Middle frontal gyrus (tissue), 1 donor: ENCODE results near the gene PFAS.
"Not testable (repeated sequence)": the region's sequence is repeated elsewhere in the genome, so short reads cannot be mapped to it uniquely, and the experiment has no call there.

Experiments used
- DNase-seq: peaks from one replicate; pipeline ENCODE4 v3.0.0-alpha.2; 2015; ENCODE audit warnings: low spot score; ENCODE audit errors: extremely low spot score

Gene PFAS

DNA sequence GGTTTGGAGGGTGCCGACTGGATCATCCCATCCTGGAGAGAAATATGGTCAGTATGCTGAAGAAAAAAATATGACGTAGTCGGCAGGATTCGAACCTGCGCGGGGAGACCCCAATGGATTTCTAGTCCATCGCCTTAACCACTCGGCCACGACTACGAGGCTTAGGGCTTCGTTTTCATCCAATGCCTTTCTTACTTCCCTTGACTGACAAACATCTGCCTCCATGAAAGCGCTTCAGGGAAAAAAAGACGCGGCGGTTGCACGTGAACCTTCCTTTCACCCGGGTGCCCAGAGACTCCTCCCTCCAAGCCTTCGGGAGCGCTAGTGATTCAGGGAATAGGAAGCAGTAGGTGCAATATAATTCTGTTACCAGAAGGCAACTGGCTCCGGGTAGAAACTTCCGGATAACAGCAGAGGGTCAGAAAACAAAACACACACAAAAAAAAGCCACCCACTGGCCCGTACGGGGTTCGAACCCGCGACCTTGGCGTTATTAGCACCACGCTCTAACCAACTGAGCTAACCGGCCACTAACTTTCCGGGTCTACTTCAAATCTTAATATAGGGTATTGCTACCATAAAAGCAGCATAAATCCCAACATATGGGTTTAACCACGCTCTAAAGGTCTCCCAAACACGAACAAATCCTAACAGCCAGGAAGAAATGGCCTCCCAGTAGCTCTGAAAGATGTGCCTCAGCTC is 22.4 kb upstream of the PFAS start:
- peak; percentile 71 for DNase-seq

GRCh38 chr17:8227238-8227581 is 21.9 kb upstream of the PFAS start:
- no peak for DNase-seq

GRCh38 chr17:8231701-8232100 is 17.4 kb upstream of the PFAS start:
- no peak for DNase-seq

GRCh38 chr17:8234361-8235270 is 14.5 kb upstream of the PFAS start:
- no peak for DNase-seq

- no peak for DNase-seq
Measured at GRCh38 chr17:8235676-8236075, 13.4 kb upstream of the PFAS start.

- no peak for DNase-seq
Measured at GRCh38 chr17:8237175-8237574, 11.9 kb upstream of the PFAS start.

GRCh38 chr17:8237886-8238285 is 11.2 kb upstream of the PFAS start:
- DNase-seq: no peak

DNA sequence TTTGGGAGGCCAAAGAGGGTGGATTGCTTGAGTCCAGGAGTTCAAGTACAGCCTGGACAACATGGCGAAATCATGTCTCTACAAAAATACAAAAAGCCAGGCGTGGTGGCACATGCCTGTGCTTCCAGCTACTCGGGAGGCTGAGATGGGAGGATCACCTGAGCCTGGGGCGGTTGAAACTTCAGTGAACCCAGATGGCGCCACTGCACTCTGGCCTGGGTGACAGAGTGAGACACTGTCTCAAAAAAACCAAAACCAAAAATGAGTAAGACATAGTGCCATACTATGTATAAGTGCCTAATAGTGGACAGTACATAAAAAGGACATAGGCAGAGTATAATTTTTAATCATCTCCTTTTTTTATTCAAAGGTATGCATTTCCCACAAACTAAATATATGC is 5.3 kb upstream of the PFAS start:
- DNase-seq: no peak

DNA sequence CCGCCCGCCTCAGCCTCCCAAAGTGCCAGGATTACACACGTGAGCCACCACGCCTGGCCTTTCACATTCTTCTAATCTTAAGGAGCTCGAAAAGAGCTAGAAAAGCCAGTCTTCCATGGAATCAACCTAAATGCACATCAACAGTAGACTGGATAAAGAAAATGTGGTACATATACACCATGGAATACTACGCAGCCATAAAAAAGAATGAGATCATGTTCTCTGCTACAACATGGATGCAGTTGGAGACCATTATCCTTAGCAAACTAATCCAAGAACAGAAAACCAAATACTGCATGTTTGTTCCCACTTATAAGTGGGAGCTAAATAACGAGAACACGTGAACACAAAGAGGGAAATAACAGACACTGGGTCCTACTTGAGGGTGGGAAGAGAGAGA is 4.3 kb upstream of the PFAS start:
- no peak for DNase-seq

DNA sequence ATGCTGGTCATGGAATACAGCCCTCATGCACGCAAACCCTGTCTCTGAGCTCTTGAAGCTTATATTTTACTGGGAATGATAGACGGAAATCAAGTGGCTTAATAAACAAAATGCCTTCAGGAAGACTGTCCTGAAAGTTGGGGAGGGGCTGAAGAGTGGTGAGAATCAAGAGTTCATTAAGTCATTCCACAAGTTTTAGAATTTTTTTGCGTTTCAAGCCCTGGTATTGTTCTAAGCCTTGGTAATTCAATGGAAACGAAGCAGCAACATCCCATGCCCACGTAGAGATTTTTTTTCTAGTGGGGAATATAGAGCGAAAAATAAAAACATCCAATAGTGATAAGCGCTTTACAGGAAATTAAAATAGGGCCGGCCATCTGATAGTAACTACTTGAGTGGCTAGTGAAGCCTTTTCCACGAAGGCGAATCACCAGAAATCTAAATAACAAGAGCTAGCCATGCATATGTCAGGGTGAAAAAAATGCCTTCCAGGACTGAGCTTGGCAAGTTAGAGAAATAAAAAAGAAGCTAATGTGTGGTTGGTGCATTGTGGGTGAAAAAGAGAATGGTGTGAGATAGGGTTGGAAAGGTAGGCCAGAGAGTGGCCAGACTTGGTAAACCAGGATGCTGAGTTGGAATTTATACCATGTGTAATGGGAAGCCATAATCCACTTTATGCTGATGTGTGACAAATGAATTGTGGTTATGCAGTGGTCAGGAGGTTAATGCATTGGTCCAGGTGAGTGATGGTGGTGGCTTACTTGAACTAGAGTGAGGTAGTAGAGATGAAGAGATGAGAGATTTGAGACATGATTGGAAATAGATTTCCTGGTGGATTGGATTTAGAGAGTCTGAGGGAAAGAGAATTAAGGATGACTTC is 772 bp downstream of the PFAS start:
- DNase-seq: no peak

DNA sequence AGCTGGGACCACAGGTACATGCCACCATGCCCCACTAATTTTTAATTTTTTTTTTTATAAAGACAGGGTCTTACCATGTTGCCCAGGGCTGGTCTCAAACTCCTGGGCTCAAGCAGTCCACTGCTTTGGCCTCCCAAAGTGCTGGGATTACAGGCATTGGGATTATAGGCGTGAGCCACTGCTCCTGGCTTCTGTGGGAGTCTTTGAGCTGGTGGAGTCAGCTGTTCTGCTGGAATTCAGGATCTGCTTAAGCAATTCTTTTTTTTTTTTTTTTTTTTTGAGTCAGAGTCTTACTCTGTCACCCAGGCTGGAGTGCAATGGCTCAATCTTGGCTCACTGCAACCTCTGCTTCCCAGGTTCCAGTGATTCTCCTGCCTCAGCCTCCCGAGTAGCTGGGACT is 2.3 kb downstream of the PFAS start:
- DNase-seq: not testable (repeated sequence)

GRCh38 chr17:8253801-8254200 is 4.7 kb downstream of the PFAS start:
- DNase-seq: no peak

- no peak for DNase-seq
Measured at GRCh38 chr17:8254881-8255280, 5.8 kb downstream of the PFAS start.

DNA sequence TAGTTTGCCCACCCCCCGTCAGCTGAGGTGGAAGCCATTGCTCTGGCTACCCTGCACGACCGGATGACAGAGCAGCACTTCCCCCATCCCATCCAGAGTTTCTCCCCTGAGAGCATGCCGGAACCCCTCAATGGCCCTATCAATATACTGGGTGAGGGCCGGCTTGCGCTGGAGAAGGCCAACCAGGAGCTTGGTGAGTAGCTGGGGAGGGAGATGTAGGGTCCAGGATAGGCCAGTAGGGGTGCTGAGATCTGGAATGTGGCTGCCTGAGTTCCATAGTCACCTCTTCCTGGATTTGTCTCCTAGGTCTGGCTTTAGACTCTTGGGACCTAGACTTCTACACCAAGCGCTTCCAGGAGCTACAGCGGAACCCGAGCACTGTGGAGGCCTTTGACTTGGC is 6.4 kb downstream of the PFAS start:
- DNase-seq: no peak

GRCh38 chr17:8256291-8256690 is 7.2 kb downstream of the PFAS start:
- no peak for DNase-seq

DNA sequence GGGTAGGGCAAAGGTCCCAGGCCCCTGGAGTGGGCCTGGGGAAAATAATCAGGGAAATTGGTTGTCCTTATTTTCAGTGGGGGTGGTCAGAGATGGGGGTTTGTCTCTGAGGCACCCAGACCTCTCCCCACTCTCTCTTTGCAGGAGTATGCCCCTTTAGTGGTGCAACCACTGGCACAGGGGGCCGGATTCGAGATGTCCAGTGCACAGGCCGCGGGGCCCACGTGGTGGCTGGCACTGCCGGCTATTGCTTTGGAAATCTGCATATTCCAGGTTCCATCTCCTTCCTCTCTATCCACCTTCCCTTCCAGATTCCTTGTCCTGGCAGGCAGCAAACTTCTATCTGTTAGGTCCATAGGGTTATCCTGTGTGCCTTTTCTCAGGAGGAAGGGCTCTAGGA is 7.6 kb downstream of the PFAS start:
- no peak for DNase-seq

GRCh38 chr17:8257801-8258200 is 8.7 kb downstream of the PFAS start:
- DNase-seq: no peak

DNA sequence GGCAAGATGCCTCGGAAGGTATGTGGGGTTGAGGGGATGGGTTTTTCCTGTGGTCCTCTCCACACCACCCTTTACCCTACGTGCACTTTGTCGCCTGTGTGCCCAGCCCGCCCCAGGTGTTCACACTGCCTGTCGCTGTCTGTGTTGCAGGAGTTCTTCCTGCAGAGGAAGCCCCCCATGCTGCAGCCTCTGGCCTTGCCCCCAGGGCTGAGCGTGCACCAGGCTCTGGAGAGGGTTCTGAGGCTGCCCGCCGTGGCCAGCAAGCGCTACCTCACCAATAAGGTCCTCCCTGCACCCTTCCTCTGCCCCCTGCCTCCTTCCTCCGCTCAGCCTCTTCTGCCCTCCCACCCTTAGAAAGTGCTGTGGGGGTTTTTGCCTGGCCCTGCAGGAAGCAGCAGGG is 15.2 kb downstream of the PFAS start:
- no peak for DNase-seq

GRCh38 chr17:8264836-8265542 is 15.9 kb downstream of the PFAS start:
- no peak for DNase-seq

GRCh38 chr17:8266648-8267479 is 17.8 kb downstream of the PFAS start:
- no peak for DNase-seq
